Measurements from ENCODE around the gene ISOC2.

The ISOC2 gene

DNA sequence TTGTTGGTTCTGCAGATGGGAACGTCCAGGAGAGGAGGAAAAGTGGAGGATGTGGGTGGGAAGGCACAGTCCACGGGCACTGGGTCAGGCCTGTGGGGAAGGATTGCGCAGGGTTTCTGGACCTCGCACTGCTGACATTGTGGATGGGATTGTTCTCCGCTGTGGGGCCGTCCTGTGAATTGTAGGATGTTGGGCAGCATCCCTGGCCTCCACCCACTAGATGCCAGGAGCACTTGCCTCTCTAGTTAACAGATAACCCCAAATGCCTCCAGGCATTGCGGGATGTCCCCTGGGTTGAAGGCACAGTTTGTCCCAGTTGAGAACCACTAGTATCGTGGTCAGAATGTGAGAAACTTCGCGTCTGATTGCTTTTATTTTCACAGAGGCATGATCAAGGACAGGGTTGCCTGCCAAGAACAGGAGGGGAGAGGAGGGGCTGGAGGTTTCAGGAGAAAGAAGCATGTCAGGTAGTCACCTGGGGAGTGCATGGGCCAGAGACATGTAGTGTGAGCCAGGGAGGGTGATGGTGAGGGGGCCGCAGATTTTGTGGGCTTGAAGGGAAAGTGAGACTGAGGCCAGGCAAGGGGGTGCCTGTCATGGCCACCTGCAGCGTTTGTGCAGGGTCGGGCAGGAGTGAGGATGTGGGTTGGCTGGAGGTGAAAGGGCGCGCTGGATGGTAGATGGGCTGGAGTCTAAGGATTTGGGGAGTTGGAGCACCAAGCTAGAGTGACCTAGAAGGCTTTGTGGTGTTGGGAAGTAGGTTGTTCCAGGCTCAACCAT, 18.2 kb upstream of the ISOC2 start:
- H3K4me1 ChIP-seq (ENCODE audit: insufficient read depth, low read length, severe bottlenecking): peaks cover 26% of the 10 kb centered on the region
- H3K9ac ChIP-seq (ENCODE audit: low read length): no peak overlapping the region
- H3K79me2 ChIP-seq (ENCODE audit: insufficient read depth, low read length): no peaks in the 10 kb centered on the region
- H4K20me1 ChIP-seq (ENCODE audit: insufficient read depth, low read length): no peaks in the 10 kb centered on the region
- no peaks in the 10 kb centered on the region; the same call in 1 of the 2 replicates for H3K36me3 ChIP-seq (ENCODE audit: insufficient read depth, low read length)
- no peak overlapping the region for H3K27ac ChIP-seq (ENCODE audit: low read depth, low read length, poor library complexity, severe bottlenecking)
- H3K4me2 ChIP-seq (ENCODE audit: low read length): no peak overlapping the region
- H3K4me3 ChIP-seq (ENCODE audit: low read depth, low read length, poor library complexity, severe bottlenecking): no peak overlapping the region
- no peak overlapping the region for H2AFZ ChIP-seq (ENCODE audit: low read length)
- H3K9me2 ChIP-seq (ENCODE audit: low read depth, low read length): no peaks in the 10 kb centered on the region
- no peaks in the 10 kb centered on the region for H3K9me3 ChIP-seq (ENCODE audit: low read length)
- TF ChIP-seq, protein P1, sequence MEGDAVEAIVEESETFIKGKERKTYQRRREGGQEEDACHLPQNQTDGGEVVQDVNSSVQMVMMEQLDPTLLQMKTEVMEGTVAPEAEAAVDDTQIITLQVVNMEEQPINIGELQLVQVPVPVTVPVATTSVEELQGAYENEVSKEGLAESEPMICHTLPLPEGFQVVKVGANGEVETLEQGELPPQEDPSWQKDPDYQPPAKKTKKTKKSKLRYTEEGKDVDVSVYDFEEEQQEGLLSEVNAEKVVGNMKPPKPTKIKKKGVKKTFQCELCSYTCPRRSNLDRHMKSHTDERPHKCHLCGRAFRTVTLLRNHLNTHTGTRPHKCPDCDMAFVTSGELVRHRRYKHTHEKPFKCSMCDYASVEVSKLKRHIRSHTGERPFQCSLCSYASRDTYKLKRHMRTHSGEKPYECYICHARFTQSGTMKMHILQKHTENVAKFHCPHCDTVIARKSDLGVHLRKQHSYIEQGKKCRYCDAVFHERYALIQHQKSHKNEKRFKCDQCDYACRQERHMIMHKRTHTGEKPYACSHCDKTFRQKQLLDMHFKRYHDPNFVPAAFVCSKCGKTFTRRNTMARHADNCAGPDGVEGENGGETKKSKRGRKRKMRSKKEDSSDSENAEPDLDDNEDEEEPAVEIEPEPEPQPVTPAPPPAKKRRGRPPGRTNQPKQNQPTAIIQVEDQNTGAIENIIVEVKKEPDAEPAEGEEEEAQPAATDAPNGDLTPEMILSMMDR (IDR thresholded peaks at IDR 0.05; ENCODE audit: low read length): no peak
- no peak for TF ChIP-seq EZH2 (IDR thresholded peaks at IDR 0.05; ENCODE audit: borderline replicate concordance, low read length)
- no peaks in the 10 kb centered on the region for H3K27me3 ChIP-seq (ENCODE audit: insufficient read depth, low read length)
- no peaks in the 10 kb centered on the region for H3F3A ChIP-seq (ENCODE audit: insufficient read depth, low read length)

DNA sequence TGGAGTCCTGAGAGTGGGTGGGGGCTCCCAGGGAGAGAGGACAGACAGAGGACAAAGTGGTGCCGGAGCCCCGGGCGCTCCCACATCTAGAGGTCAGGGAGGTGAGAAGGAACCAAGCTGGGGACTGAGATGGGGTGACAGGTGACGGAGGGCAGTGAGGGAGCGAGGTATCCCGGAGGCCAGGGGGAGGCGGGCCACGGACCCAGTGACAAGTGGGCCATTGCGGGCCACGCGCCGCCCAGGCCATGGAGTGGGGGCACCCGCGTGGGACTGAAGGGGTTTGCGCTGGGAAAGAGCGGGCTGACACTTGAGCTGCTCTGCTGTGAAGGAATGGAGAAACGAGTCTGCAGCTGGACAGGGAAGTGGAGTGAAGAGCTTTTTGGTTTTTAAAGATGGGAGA, 17.6 kb upstream of the ISOC2 start:
- TF ChIP-seq, protein P1 (IDR thresholded peaks at IDR 0.05; ENCODE audit: low read length): no peak
- TF ChIP-seq EZH2 (IDR thresholded peaks at IDR 0.05; ENCODE audit: borderline replicate concordance, low read length): no peak
- H3K9me3 ChIP-seq (ENCODE audit: low read length): no peaks in the 10 kb centered on the region
- H3K9ac ChIP-seq (ENCODE audit: low read length): no peak overlapping the region
- no peak overlapping the region for H3K4me3 ChIP-seq (ENCODE audit: low read depth, low read length, poor library complexity, severe bottlenecking)
- no peaks in the 10 kb centered on the region for H3K27me3 ChIP-seq (ENCODE audit: insufficient read depth, low read length)
- H3K79me2 ChIP-seq (ENCODE audit: insufficient read depth, low read length): no peaks in the 10 kb centered on the region
- H3F3A ChIP-seq (ENCODE audit: insufficient read depth, low read length): no peaks in the 10 kb centered on the region
- no peaks in the 10 kb centered on the region for H4K20me1 ChIP-seq (ENCODE audit: insufficient read depth, low read length)
- no peak overlapping the region for H2AFZ ChIP-seq (ENCODE audit: low read length)
- H3K4me2 ChIP-seq (ENCODE audit: low read length): no peak overlapping the region
- H3K9me2 ChIP-seq (ENCODE audit: low read depth, low read length): no peaks in the 10 kb centered on the region
- no peaks in the 10 kb centered on the region; the same call in 1 of the 2 replicates for H3K36me3 ChIP-seq (ENCODE audit: insufficient read depth, low read length)
- peaks cover 20% of the 10 kb centered on the region for H3K4me1 ChIP-seq (ENCODE audit: insufficient read depth, low read length, severe bottlenecking)
- no peak overlapping the region for H3K27ac ChIP-seq (ENCODE audit: low read depth, low read length, poor library complexity, severe bottlenecking)

DNA sequence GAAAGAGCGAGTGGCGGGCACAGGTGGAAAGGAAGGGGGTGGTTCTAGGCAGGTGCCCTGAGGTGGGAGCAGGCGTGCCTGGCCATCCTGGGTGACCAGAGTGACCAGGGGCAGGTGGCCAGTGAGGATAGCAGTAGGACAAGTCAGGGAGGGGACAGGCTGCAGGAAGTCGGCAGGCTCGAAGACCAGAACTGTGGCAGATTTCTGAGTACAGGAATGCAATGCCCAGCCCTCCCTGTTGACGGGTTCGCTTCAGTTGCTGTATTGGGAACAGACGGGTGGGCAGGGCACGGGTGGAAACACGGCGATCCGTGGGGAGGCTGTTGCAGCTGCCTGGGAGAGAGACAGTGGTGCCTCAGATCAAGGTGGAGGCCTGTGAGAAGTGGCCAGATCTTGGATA, 16.9 kb upstream of the ISOC2 start:
- Histone ChIP-seq H3K36me3 (ENCODE audit: insufficient read depth, low read length) (no peaks in the 10 kb centered on the region), H2AFZ (ENCODE audit: low read length) (no peak overlapping the region), H4K20me1 (ENCODE audit: insufficient read depth, low read length) (no peaks in the 10 kb centered on the region), H3K9me3 (ENCODE audit: low read length) (no peaks in the 10 kb centered on the region), H3K9me2 (ENCODE audit: low read depth, low read length) (no peaks in the 10 kb centered on the region), H3K4me3 (ENCODE audit: low read depth, low read length, poor library complexity, severe bottlenecking) (no peak overlapping the region), H3K27ac (ENCODE audit: low read depth, low read length, poor library complexity, severe bottlenecking) (no peak overlapping the region), H3K27me3 (ENCODE audit: insufficient read depth, low read length) (no peaks in the 10 kb centered on the region), H3K4me1 (ENCODE audit: insufficient read depth, low read length, severe bottlenecking) (peaks cover 17% of the 10 kb centered on the region), H3F3A (ENCODE audit: insufficient read depth, low read length) (no peaks in the 10 kb centered on the region), H3K79me2 (ENCODE audit: insufficient read depth, low read length) (no peaks in the 10 kb centered on the region), H3K9ac (ENCODE audit: low read length) (no peak overlapping the region), H3K4me2 (ENCODE audit: low read length) (peak overlapping the region; percentile 60; the same call in 1 of the 2 replicates)
- TF ChIP-seq, protein P1 (IDR thresholded peaks at IDR 0.05; ENCODE audit: low read length): no peak
- no peak for TF ChIP-seq EZH2 (IDR thresholded peaks at IDR 0.05; ENCODE audit: borderline replicate concordance, low read length)

Data from OCI-LY1 (cell line).